HepG2 (cell line): ENCODE data around the gene NUDT2. TPM values are rescaled to one million over a fixed set of nuclear protein-coding genes. Genes with fewer than 3 reads are reported as not detected.
A peak's percentile ranks its signal among the peaks of the same experiment; 100 is the strongest.

Experiments
- EP300 ChIP-seq, 3 experiments: sonication (generic) in 1 of 3; formaldehyde crosslinking in 1 of 3; IDR thresholded peaks; 2 replicates each; pipeline versions ENCODE4 v1.5.1 to v1.6.1; 2011 to 2020; ENCODE audit warnings: low read depth in 2 of 3, low read length in 2 of 3, borderline replicate concordance in 1 of 3, improper control_type of control experiment in 1 of 3, mild to moderate bottlenecking in 1 of 3, missing genetic modification reagents in 1 of 3, moderate library complexity in 1 of 3
- HMG20B ChIP-seq: conservative IDR thresholded peaks from 2 replicates; pipeline ENCODE4 v1.6.1; 2016; ENCODE audit warnings: missing genetic modification reagents, missing compliant biosample characterization
- MBNL3 ChIP-seq: fragments of 250-450 bp; sonication (Bioruptor Pico); conservative IDR thresholded peaks from 2 replicates; pipeline ENCODE4 v1.8.0; 2022; ENCODE audit warnings: mild to moderate bottlenecking, inconsistent platforms
- MTA3 ChIP-seq: sonication (generic); formaldehyde crosslinking; IDR thresholded peaks from 2 replicates; pipeline ENCODE4 v1.4.0; 2020; ENCODE audit warnings: missing genetic modification reagents
- NBN ChIP-seq: fragments of 450-650 bp; conservative IDR thresholded peaks from 2 replicates; pipeline ENCODE4 v1.6.1; 2017
- POLR2AphosphoS5 ChIP-seq: IDR thresholded peaks from 2 replicates; pipeline ENCODE4 v1.6.1; 2012; ENCODE audit warnings: low read depth, low read length
- SATB2 ChIP-seq: sonication (generic); formaldehyde crosslinking; IDR thresholded peaks from 2 replicates; pipeline ENCODE4 v1.5.0; 2020; ENCODE audit warnings: missing genetic modification reagents
- ZNF282 ChIP-seq: fragments of 450-650 bp; IDR thresholded peaks from 2 replicates; pipeline ENCODE4 v1.6.1; 2018; ENCODE audit not compliant: partially characterized antibody
- polyA plus RNA-seq, 8 experiments: library from polyadenylated mRNA; depleted of rRNA in 3 of 8; stranded (reverse) in 7 of 8; unstranded in 1 of 8; fragments of >200 nt; fragmentation: Illumina TruSeq in 4 of 8; extraction: Trizol in 4 of 8; gene quantifications; 2 replicates each; pipeline versions ENCODE4 v1.2.1 to v1.2.3, GENCODE V29; 2011 to 2016; ENCODE audit warnings: low read depth in 4 of 8, missing spikeins in 1 of 8, mixed read lengths in 1 of 8; ENCODE audit not compliant: insufficient read depth in 1 of 8
- total RNA-seq, 5 experiments: library from RNA; depleted of rRNA; stranded (reverse); fragments of >200 nt; fragmentation: Illumina TruSeq; extraction: Trizol; gene quantifications; 2 replicates each; pipeline ENCODE4 v1.2.3, GENCODE V29; 2016; ENCODE audit warnings: low read depth in 1 of 5
- TF ChIP-seq, protein P1 (sequence below): sonication (generic); formaldehyde crosslinking; IDR thresholded peaks from 2 replicates; pipeline ENCODE4 v1.4.0; 2020; ENCODE audit warnings: missing genetic modification reagents
- TF ChIP-seq, protein P2 (sequence below): sonication (generic); formaldehyde crosslinking; IDR thresholded peaks from 2 replicates; pipeline ENCODE4 v1.4.0; 2020; ENCODE audit warnings: mild to moderate bottlenecking, missing genetic modification reagents, borderline replicate concordance
- TF ChIP-seq, protein P3 (sequence below): sonication (generic); formaldehyde crosslinking; IDR thresholded peaks from 2 replicates; pipeline ENCODE4 v1.8.0; 2022; ENCODE audit warnings: missing genetic modification reagents, mild to moderate bottlenecking, borderline replicate concordance
- TF ChIP-seq, protein P4 (sequence below): sonication (generic); formaldehyde crosslinking; IDR thresholded peaks from 2 replicates; pipeline ENCODE4 v1.4.0; 2020; ENCODE audit warnings: mild to moderate bottlenecking, missing genetic modification reagents, borderline replicate concordance
- TF ChIP-seq, protein P5 (sequence below): sonication (generic); formaldehyde crosslinking; IDR thresholded peaks from 2 replicates; pipeline ENCODE4 v1.8.1; 2023; ENCODE audit warnings: mild to moderate bottlenecking, missing genetic modification reagents
- TF ChIP-seq, protein P6 (sequence below): sonication (generic); formaldehyde crosslinking; IDR thresholded peaks from 2 replicates; pipeline ENCODE4 v1.5.0; 2020; ENCODE audit warnings: missing genetic modification reagents, mild to moderate bottlenecking, borderline replicate concordance

The NUDT2 gene
- total and polyA plus RNA-seq, 2 of the 13 experiments (the other 11 are each of a cell fraction or from before 2014, with no cell fraction given) = 19.9 to 24.6 TPM

DNA sequence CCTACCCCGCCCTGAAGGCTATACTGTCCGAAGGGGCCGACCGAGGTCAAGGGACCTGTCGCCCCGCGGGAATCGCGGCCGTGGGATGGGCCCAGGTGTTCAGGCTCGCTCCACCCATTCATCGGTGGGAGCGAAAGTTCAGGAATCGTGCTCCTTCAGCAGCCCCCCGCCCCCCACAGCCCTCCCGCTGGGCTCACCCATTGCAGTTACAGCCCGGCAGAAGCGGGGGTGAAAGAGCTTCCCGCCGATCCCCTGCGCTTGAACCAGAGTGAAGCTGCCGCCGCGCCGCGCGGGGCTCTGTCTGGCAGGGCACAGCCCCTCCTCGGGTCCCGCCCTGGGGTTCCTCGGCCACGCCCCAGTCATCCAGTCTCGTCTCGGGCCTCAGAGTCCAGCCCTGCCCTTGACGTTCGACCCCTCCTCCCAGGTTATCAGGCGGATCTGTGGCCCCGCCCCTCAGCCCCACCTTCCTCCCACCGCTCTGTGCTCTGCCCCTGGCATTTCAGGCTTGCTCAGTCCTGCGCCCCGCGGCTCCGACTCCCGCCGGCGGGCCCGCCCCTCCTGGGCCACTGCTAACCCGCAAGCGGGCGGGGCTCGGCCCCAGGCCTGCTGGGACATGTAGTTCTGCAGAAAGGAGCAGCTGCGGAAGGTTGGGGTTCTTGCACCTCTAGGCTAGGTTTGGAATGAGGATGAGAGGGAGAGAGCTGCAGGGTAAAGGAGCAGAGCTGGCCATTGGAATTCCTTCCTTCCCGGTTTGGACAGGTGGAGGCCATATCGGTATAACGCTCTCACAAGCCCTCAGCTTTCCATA lies 47.4 kb downstream of the NUDT2 start, which contains the start of gene MYORG (continued):
- TF ChIP-seq, protein P1, sequence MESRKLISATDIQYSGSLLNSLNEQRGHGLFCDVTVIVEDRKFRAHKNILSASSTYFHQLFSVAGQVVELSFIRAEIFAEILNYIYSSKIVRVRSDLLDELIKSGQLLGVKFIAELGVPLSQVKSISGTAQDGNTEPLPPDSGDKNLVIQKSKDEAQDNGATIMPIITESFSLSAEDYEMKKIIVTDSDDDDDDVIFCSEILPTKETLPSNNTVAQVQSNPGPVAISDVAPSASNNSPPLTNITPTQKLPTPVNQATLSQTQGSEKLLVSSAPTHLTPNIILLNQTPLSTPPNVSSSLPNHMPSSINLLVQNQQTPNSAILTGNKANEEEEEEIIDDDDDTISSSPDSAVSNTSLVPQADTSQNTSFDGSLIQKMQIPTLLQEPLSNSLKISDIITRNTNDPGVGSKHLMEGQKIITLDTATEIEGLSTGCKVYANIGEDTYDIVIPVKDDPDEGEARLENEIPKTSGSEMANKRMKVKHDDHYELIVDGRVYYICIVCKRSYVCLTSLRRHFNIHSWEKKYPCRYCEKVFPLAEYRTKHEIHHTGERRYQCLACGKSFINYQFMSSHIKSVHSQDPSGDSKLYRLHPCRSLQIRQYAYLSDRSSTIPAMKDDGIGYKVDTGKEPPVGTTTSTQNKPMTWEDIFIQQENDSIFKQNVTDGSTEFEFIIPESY (CRISPR knock-in tag) = peak; percentile 20; the same call in 1 of the 2 replicates
- TF ChIP-seq EP300 (IDR thresholded peaks at IDR 0.05; ENCODE audit: low read depth in 2 of 2, low read length in 2 of 2) (peak in 1 of 2 experiments; percentile 56; a peak in 2 of 4 replicates), EP300 (CRISPR knock-in tag; IDR thresholded peaks at IDR 0.05; ENCODE audit: borderline replicate concordance) (no peak), MTA3 (CRISPR knock-in tag) (no peak), POLR2AphosphoS5 (peak; percentile 84), MBNL3 (CRISPR knock-in tag) (no peak), HMG20B (CRISPR knock-in tag) (no peak), SATB2 (CRISPR knock-in tag) (no peak; the same call in 1 of the 2 replicates), ZNF282 (no peak), NBN (no peak)
- TF ChIP-seq, protein P2, sequence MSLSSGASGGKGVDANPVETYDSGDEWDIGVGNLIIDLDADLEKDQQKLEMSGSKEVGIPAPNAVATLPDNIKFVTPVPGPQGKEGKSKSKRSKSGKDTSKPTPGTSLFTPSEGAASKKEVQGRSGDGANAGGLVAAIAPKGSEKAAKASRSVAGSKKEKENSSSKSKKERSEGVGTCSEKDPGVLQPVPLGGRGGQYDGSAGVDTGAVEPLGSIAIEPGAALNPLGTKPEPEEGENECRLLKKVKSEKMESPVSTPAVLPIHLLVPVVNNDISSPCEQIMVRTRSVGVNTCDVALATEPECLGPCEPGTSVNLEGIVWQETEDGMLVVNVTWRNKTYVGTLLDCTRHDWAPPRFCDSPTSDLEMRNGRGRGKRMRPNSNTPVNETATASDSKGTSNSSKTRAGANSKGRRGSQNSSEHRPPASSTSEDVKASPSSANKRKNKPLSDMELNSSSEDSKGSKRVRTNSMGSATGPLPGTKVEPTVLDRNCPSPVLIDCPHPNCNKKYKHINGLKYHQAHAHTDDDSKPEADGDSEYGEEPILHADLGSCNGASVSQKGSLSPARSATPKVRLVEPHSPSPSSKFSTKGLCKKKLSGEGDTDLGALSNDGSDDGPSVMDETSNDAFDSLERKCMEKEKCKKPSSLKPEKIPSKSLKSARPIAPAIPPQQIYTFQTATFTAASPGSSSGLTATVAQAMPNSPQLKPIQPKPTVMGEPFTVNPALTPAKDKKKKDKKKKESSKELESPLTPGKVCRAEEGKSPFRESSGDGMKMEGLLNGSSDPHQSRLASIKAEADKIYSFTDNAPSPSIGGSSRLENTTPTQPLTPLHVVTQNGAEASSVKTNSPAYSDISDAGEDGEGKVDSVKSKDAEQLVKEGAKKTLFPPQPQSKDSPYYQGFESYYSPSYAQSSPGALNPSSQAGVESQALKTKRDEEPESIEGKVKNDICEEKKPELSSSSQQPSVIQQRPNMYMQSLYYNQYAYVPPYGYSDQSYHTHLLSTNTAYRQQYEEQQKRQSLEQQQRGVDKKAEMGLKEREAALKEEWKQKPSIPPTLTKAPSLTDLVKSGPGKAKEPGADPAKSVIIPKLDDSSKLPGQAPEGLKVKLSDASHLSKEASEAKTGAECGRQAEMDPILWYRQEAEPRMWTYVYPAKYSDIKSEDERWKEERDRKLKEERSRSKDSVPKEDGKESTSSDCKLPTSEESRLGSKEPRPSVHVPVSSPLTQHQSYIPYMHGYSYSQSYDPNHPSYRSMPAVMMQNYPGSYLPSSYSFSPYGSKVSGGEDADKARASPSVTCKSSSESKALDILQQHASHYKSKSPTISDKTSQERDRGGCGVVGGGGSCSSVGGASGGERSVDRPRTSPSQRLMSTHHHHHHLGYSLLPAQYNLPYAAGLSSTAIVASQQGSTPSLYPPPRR (CRISPR knock-in tag) = peak; percentile 71
- TF ChIP-seq, protein P3, sequence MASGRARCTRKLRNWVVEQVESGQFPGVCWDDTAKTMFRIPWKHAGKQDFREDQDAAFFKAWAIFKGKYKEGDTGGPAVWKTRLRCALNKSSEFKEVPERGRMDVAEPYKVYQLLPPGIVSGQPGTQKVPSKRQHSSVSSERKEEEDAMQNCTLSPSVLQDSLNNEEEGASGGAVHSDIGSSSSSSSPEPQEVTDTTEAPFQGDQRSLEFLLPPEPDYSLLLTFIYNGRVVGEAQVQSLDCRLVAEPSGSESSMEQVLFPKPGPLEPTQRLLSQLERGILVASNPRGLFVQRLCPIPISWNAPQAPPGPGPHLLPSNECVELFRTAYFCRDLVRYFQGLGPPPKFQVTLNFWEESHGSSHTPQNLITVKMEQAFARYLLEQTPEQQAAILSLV (CRISPR knock-in tag) = no peak
- TF ChIP-seq, protein P4, sequence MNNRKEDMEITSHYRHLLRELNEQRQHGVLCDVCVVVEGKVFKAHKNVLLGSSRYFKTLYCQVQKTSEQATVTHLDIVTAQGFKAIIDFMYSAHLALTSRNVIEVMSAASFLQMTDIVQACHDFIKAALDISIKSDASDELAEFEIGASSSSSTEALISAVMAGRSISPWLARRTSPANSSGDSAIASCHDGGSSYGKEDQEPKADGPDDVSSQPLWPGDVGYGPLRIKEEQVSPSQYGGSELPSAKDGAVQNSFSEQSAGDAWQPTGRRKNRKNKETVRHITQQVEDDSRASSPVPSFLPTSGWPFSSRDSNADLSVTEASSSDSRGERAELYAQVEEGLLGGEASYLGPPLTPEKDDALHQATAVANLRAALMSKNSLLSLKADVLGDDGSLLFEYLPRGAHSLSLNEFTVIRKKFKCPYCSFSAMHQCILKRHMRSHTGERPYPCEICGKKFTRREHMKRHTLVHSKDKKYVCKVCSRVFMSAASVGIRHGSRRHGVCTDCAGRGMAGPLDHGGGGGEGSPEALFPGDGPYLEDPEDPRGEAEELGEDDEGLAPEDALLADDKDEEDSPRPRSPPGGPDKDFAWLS (CRISPR knock-in tag) = no peak
- TF ChIP-seq, protein P5, sequence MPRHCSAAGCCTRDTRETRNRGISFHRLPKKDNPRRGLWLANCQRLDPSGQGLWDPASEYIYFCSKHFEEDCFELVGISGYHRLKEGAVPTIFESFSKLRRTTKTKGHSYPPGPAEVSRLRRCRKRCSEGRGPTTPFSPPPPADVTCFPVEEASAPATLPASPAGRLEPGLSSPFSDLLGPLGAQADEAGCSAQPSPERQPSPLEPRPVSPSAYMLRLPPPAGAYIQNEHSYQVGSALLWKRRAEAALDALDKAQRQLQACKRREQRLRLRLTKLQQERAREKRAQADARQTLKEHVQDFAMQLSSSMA (CRISPR knock-in tag) = no peak
- TF ChIP-seq, protein P6, sequence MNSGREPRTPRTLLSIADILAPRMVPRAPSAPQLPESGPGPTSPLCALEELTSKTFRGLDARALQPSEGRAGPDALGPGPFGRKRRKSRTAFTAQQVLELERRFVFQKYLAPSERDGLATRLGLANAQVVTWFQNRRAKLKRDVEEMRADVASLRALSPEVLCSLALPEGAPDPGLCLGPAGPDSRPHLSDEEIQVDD (CRISPR knock-in tag) = no peak; the same call in 1 of the 2 replicates
- TF ChIP-seq, all 625 proteins: peak for 231
